Ascending aorta (tissue), 2 donors: Measurements from ENCODE around the gene HMGCLL1. TPM values are rescaled to one million over a fixed set of nuclear protein-coding genes. Genes with fewer than 3 reads are reported as not detected.

Experiments
- DNase-seq, 2 donors: peaks; one replicate each; pipeline ENCODE4 v3.0.0-alpha.2; 2019; ENCODE audit warnings: low spot score in 2 of 2
- H3K27ac ChIP-seq, 2 donors: fragments of 200-600 bp; sonication (generic); one replicate each; pipeline ENCODE4 v1.5.1; 2016 to 2017; ENCODE audit warnings: mild to moderate bottlenecking in 1 of 2
- H3K27me3 ChIP-seq: fragments of 200-600 bp; sonication (generic); one replicate; pipeline ENCODE4 v1.5.1; 2017
- H3K36me3 ChIP-seq, 2 donors: fragments of 200-600 bp; sonication (generic); one replicate each; pipeline ENCODE4 v1.5.1; 2016
- H3K4me1 ChIP-seq, 2 donors: fragments of 200-600 bp; sonication (generic); one replicate each; pipeline ENCODE4 v1.5.1; 2016 to 2017; ENCODE audit warnings: mild to moderate bottlenecking in 1 of 2
- H3K4me3 ChIP-seq, 2 donors: fragments of 200-600 bp; sonication (generic); one replicate each; pipeline ENCODE4 v1.5.1; 2016 to 2017; ENCODE audit warnings: mild to moderate bottlenecking in 1 of 2
- H3K9me3 ChIP-seq, 2 donors: fragments of 200-600 bp; sonication (generic); one replicate each; pipeline ENCODE4 v1.5.1; 2016
- intact Hi-C: fragments of 100-400 bp; cut with DNase I; formaldehyde crosslinking; loops from one replicate; pipeline ENCODE4 v1.15.1; 2023
- total RNA-seq: library from RNA; depleted of rRNA; stranded (reverse); fragments of >200 nt; gene quantifications from one replicate; pipeline ENCODE4 v1.1.0, GENCODE V29; 2016
- TF ChIP-seq, protein P1 (sequence below), 3 experiments: fragments of 200-600 bp in 2 of 3; fragments of 450-650 bp in 1 of 3; sonication (generic) in 2 of 3; IDR thresholded peaks; one replicate each; pipeline ENCODE4 v1.5.1; 2016 to 2019; ENCODE audit warnings: antibody characterized with exemption in 3 of 3, mild to moderate bottlenecking in 1 of 3, moderate library complexity in 1 of 3

Gene HMGCLL1
- total RNA-seq, 1 donor from 2014 or later, result 0.21 TPM

- H3K27ac ChIP-seq, result no peak overlapping the region
- intact Hi-C loops, result no loop called here
- no peaks in the 10 kb centered on the region for H3K36me3 ChIP-seq
- no peaks in the 10 kb centered on the region for H3K4me1 ChIP-seq
- no peak overlapping the region for H3K4me3 ChIP-seq
- H3K9me3 ChIP-seq, result no peaks in the 10 kb centered on the region
- DNase-seq, result no peak
- TF ChIP-seq, protein P1, sequence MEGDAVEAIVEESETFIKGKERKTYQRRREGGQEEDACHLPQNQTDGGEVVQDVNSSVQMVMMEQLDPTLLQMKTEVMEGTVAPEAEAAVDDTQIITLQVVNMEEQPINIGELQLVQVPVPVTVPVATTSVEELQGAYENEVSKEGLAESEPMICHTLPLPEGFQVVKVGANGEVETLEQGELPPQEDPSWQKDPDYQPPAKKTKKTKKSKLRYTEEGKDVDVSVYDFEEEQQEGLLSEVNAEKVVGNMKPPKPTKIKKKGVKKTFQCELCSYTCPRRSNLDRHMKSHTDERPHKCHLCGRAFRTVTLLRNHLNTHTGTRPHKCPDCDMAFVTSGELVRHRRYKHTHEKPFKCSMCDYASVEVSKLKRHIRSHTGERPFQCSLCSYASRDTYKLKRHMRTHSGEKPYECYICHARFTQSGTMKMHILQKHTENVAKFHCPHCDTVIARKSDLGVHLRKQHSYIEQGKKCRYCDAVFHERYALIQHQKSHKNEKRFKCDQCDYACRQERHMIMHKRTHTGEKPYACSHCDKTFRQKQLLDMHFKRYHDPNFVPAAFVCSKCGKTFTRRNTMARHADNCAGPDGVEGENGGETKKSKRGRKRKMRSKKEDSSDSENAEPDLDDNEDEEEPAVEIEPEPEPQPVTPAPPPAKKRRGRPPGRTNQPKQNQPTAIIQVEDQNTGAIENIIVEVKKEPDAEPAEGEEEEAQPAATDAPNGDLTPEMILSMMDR (IDR thresholded peaks at IDR 0.05), result no peak
- H3K27me3 ChIP-seq, result no peaks in the 10 kb centered on the region
These were observed 42.5 kb downstream of the HMGCLL1 start for GRCh38 chr6:55536391-55536956.

- no peaks in the 10 kb centered on the region for H3K9me3 ChIP-seq
- H3K27me3 ChIP-seq, result no peaks in the 10 kb centered on the region
- DNase-seq, result no peak
- intact Hi-C loops, result no loop called here
- TF ChIP-seq, protein P1 (IDR thresholded peaks at IDR 0.05), result no peak
- H3K4me3 ChIP-seq, result no peak overlapping the region
- H3K36me3 ChIP-seq, result no peaks in the 10 kb centered on the region
- no peak overlapping the region for H3K27ac ChIP-seq
- no peaks in the 10 kb centered on the region for H3K4me1 ChIP-seq
These were observed 47.5 kb downstream of the HMGCLL1 start for GRCh38 chr6:55531496-55531895.

- intact Hi-C loops, result no loop called here
- Histone ChIP-seq H3K4me3 (no peak overlapping the region), H3K9me3 (no peaks in the 10 kb centered on the region), H3K27me3 (no peaks in the 10 kb centered on the region), H3K36me3 (no peaks in the 10 kb centered on the region), H3K27ac (no peak overlapping the region), H3K4me1 (no peaks in the 10 kb centered on the region)
- TF ChIP-seq, protein P1 (IDR thresholded peaks at IDR 0.05), result no peak
- DNase-seq, result no peak
These were observed 48.1 kb downstream of the HMGCLL1 start for GRCh38 chr6:55530931-55531330.

- Histone ChIP-seq H3K36me3 (no peaks in the 10 kb centered on the region), H3K4me3 (no peak overlapping the region), H3K9me3 (no peaks in the 10 kb centered on the region), H3K27ac (no peak overlapping the region), H3K27me3 (no peaks in the 10 kb centered on the region), H3K4me1 (no peaks in the 10 kb centered on the region)
- intact Hi-C loops, result no loop called here
- DNase-seq, result no peak
- TF ChIP-seq, protein P1 (IDR thresholded peaks at IDR 0.05), result no peak
These were observed 50.4 kb downstream of the HMGCLL1 start for GRCh38 chr6:55528624-55529023.

DNA sequence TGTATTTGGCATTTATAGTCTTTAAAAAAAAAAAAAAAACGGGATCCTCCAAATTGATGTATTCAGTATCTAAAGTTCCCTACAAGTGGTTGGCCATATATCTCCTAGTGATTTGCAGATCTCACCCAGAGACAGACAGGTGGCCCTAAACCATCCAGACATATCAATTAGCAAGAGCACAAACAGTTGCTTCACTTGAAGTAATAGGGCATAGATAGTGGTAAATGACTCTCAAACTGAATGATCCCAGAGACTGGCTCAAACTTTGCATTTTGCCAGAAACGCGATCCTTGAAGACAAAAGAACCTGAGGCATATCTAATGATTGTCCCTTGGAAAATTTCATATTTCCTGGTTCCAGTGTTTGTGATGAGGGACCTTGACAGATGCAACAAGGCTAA lies 54.6 kb downstream of the HMGCLL1 start:
- Histone ChIP-seq H3K9me3 (no peaks in the 10 kb centered on the region), H3K4me1 (no peaks in the 10 kb centered on the region), H3K36me3 (no peaks in the 10 kb centered on the region), H3K27ac (no peak overlapping the region), H3K4me3 (no peak overlapping the region), H3K27me3 (no peaks in the 10 kb centered on the region)
- no peak for DNase-seq
- intact Hi-C loops, result no loop called here
- TF ChIP-seq, protein P1 (IDR thresholded peaks at IDR 0.05), result no peak

GRCh38 chr6:55518529-55519060 lies 60.4 kb downstream of the HMGCLL1 start:
- no peak for DNase-seq
- intact Hi-C loops, result no loop called here
- no peaks in the 10 kb centered on the region for H3K36me3 ChIP-seq
- H3K27me3 ChIP-seq, result no peaks in the 10 kb centered on the region
- TF ChIP-seq, protein P1 (IDR thresholded peaks at IDR 0.05), result no peak
- no peaks in the 10 kb centered on the region for H3K9me3 ChIP-seq
- H3K4me1 ChIP-seq, result no peaks in the 10 kb centered on the region
- H3K27ac ChIP-seq, result no peak overlapping the region
- no peak overlapping the region for H3K4me3 ChIP-seq
